AG09309 (cell line): Measurements from ENCODE around the gene KIF2A.

ENCODE experiments used
- DNase-seq: peaks from one replicate; pipeline ENCODE4 v3.0.0-alpha.2; 2010; ENCODE audit warnings: low read depth
- H3K4me3 ChIP-seq: 2 replicates; pipeline ENCODE4 v1.5.1; 2011; ENCODE audit warnings: mild to moderate bottlenecking, low read depth, low read length, moderate library complexity; ENCODE audit not compliant: control insufficient read depth
- TF ChIP-seq, protein P1 (sequence below): IDR thresholded peaks from 2 replicates; pipeline ENCODE4 v1.5.1; 2011; ENCODE audit warnings: mild to moderate bottlenecking, low read depth, low read length, inconsistent platforms; ENCODE audit not compliant: insufficient read depth, control insufficient read depth; ENCODE audit errors: missing control alignments

KIF2A gene

DNA sequence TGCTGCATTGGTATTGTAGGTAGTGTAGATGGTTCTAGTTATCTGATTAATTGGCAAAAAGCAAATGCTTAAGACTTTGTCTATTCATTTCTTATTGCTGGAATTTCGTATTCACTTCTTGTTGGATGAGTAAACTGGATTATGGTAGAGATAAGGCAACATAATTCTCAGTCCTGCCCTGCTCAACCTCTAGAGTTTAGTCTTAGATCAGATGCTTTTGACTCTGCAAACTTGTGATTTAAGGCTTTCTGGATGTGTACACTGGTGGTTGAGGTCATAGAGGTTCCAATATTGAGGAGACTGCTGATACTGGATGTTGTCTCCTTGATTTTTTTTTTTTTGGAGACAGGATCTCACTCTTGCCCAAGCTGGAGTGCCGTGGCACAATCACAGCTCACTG is 35.0 kb downstream of the KIF2A start:
- H3K4me3 ChIP-seq: no peak overlapping the region
- no peak for DNase-seq
- TF ChIP-seq, protein P1, sequence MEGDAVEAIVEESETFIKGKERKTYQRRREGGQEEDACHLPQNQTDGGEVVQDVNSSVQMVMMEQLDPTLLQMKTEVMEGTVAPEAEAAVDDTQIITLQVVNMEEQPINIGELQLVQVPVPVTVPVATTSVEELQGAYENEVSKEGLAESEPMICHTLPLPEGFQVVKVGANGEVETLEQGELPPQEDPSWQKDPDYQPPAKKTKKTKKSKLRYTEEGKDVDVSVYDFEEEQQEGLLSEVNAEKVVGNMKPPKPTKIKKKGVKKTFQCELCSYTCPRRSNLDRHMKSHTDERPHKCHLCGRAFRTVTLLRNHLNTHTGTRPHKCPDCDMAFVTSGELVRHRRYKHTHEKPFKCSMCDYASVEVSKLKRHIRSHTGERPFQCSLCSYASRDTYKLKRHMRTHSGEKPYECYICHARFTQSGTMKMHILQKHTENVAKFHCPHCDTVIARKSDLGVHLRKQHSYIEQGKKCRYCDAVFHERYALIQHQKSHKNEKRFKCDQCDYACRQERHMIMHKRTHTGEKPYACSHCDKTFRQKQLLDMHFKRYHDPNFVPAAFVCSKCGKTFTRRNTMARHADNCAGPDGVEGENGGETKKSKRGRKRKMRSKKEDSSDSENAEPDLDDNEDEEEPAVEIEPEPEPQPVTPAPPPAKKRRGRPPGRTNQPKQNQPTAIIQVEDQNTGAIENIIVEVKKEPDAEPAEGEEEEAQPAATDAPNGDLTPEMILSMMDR: no peak

DNA sequence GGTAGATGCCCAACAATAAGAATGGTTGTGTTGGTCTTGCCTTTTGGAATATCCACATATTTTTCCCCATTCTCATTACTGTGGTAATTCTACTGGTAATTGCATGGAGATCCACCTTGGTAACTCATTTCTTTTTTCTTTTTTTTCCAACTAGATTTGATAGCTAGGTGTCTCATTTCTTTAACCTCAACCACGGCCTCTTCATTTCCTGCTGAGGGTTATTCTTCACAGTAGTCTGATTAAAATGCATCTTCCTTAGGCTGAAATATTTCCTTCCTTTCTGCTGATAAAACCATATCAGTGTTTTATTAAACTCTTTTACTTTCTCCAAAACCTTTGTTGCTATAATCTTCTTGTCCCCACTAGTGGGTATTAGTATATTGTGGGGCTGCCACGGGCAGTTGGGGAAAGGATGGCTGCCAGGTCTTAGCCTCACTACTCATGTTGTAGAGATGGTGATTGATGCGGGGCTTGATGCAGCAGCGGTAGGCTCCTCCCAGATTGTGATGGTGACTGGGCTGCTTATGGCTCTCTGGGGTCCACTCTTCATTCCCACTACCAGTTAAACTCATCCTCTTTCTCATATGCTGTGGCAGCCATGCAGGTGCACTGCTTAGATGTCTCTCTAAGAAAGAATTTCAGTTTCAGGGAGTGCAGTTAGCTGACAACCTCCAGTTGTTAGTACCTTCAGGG is 35.9 kb downstream of the KIF2A start:
- TF ChIP-seq, protein P1: no peak
- no peak overlapping the region for H3K4me3 ChIP-seq
- DNase-seq: no peak

DNA sequence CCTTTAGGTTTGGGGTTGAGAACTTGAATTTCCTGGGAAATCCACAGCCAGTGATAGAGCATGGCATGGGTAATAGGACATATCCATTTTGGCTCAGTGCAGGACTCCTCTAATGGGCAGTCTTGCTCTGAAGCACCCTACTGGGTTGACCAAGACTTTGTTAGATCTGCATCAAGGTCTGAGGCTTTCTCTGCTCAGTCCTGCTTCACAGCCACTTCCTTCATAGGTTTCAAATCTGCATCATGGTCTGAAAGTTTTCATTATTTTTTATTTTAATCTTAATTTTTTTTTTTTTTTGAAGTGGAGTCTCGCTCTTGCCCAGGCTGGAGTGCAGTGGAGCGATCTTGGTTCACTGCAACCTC is 36.5 kb downstream of the KIF2A start:
- H3K4me3 ChIP-seq: no peak overlapping the region
- TF ChIP-seq, protein P1: no peak
- no peak for DNase-seq

GRCh38 chr5:62343428-62343827 is 37.4 kb downstream of the KIF2A start:
- H3K4me3 ChIP-seq: no peak overlapping the region
- TF ChIP-seq, protein P1: no peak
- DNase-seq: no peak

GRCh38 chr5:62346748-62347147 is 40.7 kb downstream of the KIF2A start:
- TF ChIP-seq, protein P1: no peak
- no peak overlapping the region for H3K4me3 ChIP-seq
- no peak for DNase-seq

DNA sequence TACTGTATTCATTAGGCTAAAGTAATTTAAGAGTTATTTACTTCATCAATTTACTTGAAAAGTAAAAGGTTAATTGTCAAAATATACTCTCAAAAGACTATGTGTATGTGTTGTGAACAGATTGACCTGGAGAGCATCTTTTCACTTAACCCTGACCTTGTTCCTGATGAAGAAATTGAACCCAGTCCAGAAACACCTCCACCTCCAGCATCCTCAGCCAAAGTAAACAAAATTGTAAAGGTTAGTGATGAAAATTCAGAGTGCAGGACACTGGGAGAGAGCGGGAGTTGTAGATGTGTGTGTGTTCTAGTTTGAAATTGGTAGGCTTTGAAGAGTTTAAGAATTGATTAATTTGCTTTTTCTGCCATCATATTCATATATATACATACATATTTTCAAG is 41.9 kb downstream of the KIF2A start:
- H3K4me3 ChIP-seq: no peak overlapping the region
- TF ChIP-seq, protein P1: no peak
- DNase-seq: no peak
